Adipocyte (in vitro differentiated cells): ENCODE measurements around the gene SELENOF.
A peak's percentile ranks its signal among the peaks of the same experiment; 100 is the strongest.
"Not testable (repeated sequence)": the region's sequence is repeated elsewhere in the genome, so short reads cannot be mapped to it uniquely, and the experiment has no call there.

Experiments used
- DNase-seq: peaks from one replicate; pipeline ENCODE4 v3.0.0-alpha.2; 2015; ENCODE audit warnings: low read depth
- H3K27me3 ChIP-seq: replicated peaks from 2 replicates; pipeline ENCODE4 v1.7.0; 2013; ENCODE audit warnings: mild to moderate bottlenecking, low read length, moderate library complexity; ENCODE audit not compliant: control insufficient read depth, insufficient read depth
- H3K36me3 ChIP-seq: 2 replicates; pipeline ENCODE4 v1.7.0; 2013; ENCODE audit warnings: low read length, mild to moderate bottlenecking, moderate library complexity; ENCODE audit not compliant: control insufficient read depth, insufficient read depth, severe bottlenecking
- H3K4me1 ChIP-seq: 2 replicates; pipeline ENCODE4 v1.7.0; 2013; ENCODE audit warnings: mild to moderate bottlenecking, low read length, moderate library complexity; ENCODE audit not compliant: control insufficient read depth, insufficient read depth
- H3K4me3 ChIP-seq: 2 replicates; pipeline ENCODE4 v1.7.0; 2013; ENCODE audit warnings: mild to moderate bottlenecking, low read length, moderate library complexity
- H3K9ac ChIP-seq: 2 replicates; pipeline ENCODE4 v1.7.0; 2013; ENCODE audit warnings: mild to moderate bottlenecking, low read length, moderate library complexity
- H3K9me3 ChIP-seq: 2 replicates; pipeline ENCODE4 v1.7.0; 2013; ENCODE audit warnings: mild to moderate bottlenecking, low read length, moderate library complexity; ENCODE audit not compliant: control insufficient read depth

SELENOF gene

DNA sequence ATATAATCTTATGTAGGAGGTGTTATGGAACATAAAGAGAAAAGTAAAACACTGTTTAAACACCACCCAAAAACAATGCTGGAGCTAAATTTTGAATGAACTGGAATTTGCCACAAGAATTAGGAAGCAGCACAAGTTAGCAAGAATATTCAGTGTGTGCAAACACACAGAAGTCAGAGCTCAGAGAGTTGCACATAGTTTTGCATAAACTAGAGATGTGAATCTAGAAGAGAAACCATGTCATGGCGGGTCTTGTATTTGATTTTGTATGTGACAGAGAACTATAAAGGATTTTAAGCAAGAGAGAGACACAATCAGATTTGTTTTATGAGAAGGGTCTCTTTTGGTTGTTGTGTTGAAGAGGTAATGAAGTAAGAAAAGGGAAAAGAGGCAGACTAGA, 38.2 kb downstream of the SELENOF start:
- Histone ChIP-seq H3K27me3 (no peaks in the 10 kb centered on the region), H3K36me3 (peaks cover 57% of the 10 kb centered on the region), H3K4me1 (no peaks in the 10 kb centered on the region), H3K9me3 (no peaks in the 10 kb centered on the region), H3K9ac (no peak overlapping the region), H3K4me3 (no peak overlapping the region)
- DNase-seq: no peak

GRCh38 chr1:86872086-86872485, 41.8 kb downstream of the SELENOF start:
- Histone ChIP-seq H3K4me1 (peaks cover 17% of the 10 kb centered on the region), H3K9me3 (no peaks in the 10 kb centered on the region), H3K27me3 (no peaks in the 10 kb centered on the region), H3K4me3 (no peak overlapping the region), H3K36me3 (peaks cover 32% of the 10 kb centered on the region), H3K9ac (no peak overlapping the region)
- DNase-seq: peak; percentile 8

GRCh38 chr1:86871001-86871400, 42.9 kb downstream of the SELENOF start:
- Histone ChIP-seq H3K9me3 (no peaks in the 10 kb centered on the region), H3K9ac (no peak overlapping the region), H3K4me1 (peaks cover 26% of the 10 kb centered on the region), H3K4me3 (no peak overlapping the region), H3K36me3 (peaks cover 21% of the 10 kb centered on the region), H3K27me3 (no peaks in the 10 kb centered on the region)
- DNase-seq: no peak

GRCh38 chr1:86868477-86868876, 45.4 kb downstream of the SELENOF start:
- peaks cover 15% of the 10 kb centered on the region for H3K36me3 ChIP-seq
- peak overlapping the region; percentile 39 for H3K9ac ChIP-seq
- H3K9me3 ChIP-seq: no peaks in the 10 kb centered on the region

DNA sequence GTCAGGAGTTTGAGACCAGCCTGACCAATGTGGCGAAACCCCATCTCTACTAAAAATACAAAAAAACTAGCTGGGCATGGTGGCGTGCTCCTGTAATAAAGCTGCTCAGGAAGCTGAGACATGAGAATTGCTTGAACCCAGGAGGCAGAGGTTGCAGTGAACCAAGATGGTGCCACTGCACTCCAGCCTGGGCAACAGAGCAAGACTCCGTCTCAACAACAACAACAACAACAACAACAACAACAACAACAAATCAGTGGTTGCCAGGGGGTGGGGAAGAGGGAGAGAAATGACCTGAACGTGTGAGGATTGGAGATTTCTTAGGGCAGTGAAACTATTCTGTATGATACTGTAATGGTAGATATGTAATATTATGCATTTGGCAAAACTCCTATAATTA, 46.6 kb downstream of the SELENOF start:
- DNase-seq, H3K9ac ChIP-seq, H3K9me3 ChIP-seq, H3K4me3 ChIP-seq, H3K27me3 ChIP-seq: not testable (repeated sequence)
- Histone ChIP-seq H3K36me3 (peaks cover 21% of the 10 kb centered on the region), H3K4me1 (peaks cover 26% of the 10 kb centered on the region)

More at GRCh38 chr1:86868477-86868876, 45.4 kb downstream of the SELENOF start:
- peak; percentile 12 for DNase-seq
- Histone ChIP-seq H3K27me3 (no peaks in the 10 kb centered on the region), H3K4me1 (peaks cover 26% of the 10 kb centered on the region), H3K4me3 (no peak overlapping the region)

DNA sequence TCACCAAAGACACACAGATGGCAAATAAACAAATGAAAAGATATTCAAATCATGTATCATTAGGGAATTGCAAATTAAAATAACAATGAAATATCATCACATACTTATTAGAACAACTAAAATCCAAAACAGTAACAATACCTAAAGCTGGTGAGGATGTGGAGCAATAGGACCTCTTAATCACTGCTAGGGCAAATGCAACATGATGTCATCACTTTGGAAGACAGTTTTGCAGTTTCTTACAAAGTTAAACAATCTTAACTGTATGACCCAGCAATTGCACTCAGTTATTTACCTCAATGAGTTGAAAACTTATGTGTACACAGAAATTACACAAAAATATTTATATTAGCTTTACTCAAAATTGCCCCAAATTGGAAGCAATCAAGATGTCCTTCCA, 47.3 kb downstream of the SELENOF start:
- peak overlapping the region; percentile 25 for H3K9ac ChIP-seq
- no peaks in the 10 kb centered on the region for H3K9me3 ChIP-seq
- peaks cover 24% of the 10 kb centered on the region for H3K36me3 ChIP-seq
- peak; percentile 73 for DNase-seq
- H3K4me1 ChIP-seq: peaks cover 26% of the 10 kb centered on the region
- no peaks in the 10 kb centered on the region for H3K27me3 ChIP-seq
- no peak overlapping the region for H3K4me3 ChIP-seq

DNA sequence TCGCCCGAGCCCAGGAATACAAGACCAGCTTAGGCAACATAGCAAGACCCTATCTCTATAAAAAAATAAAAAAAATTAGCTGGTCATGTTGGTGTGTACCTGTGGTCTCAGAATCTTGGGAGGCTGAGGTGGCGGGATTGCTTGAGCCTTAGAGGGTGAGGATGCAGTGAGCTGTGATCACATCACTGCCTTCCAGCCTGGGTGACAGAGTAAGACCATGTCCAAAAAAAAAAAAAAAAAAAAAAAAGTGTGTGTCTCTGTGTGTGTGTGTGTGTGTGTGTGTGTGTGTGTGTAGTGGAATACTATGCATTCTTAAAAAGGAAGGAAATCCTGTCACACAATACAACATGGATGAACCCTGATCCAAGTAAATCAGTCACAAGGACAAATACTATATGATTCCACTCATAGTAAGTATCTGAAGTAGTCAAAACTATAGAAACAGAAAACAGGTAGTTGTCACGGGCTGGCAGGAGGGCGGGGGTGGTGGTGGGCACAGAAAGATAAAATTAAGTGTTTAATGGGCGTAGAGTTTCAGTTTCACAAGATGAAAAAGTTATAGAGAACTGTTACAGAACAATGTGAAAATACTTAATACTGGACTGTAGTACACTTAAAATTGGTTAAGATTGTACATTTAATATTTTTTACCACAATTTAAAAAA, 47.8 kb downstream of the SELENOF start:
- Histone ChIP-seq H3K4me1 (peaks cover 29% of the 10 kb centered on the region), H3K9ac (peak overlapping the region; percentile 25), H3K4me3 (no peak overlapping the region), H3K9me3 (no peaks in the 10 kb centered on the region), H3K27me3 (no peaks in the 10 kb centered on the region), H3K36me3 (peaks cover 24% of the 10 kb centered on the region)
- no peak for DNase-seq

- Histone ChIP-seq H3K4me1 (peaks cover 30% of the 10 kb centered on the region), H3K9me3 (no peaks in the 10 kb centered on the region), H3K27me3 (no peaks in the 10 kb centered on the region), H3K4me3 (no peak overlapping the region), H3K9ac (no peak overlapping the region), H3K36me3 (peaks cover 18% of the 10 kb centered on the region)
- DNase-seq: no peak
These were observed 51.0 kb downstream of the SELENOF start for GRCh38 chr1:86862920-86863319.

- Histone ChIP-seq H3K27me3 (no peaks in the 10 kb centered on the region), H3K4me3 (no peak overlapping the region), H3K9ac (no peak overlapping the region), H3K36me3 (peaks cover 18% of the 10 kb centered on the region), H3K9me3 (no peaks in the 10 kb centered on the region), H3K4me1 (peaks cover 19% of the 10 kb centered on the region)
- DNase-seq: no peak
These were observed 52.5 kb downstream of the SELENOF start for GRCh38 chr1:86861424-86861823.

DNA sequence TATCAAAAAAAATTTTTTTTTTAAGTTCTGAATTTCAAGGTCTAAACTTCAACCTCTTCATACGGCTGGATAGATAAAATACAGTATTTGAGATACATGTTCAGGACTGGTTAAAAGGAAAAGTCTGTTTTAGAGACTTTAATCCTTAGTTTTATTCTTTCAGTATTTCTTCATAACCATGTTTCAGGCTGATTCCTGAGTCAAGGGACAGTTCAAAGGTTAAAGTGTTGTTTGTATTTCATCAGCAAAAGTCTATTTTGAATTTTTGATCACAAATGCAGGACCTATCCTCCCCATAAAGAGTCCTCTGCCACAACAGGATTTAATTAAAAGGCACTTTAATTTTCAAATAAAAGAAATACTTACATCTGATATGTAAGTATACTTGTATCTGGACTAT, 53.5 kb downstream of the SELENOF start:
- Histone ChIP-seq H3K4me3 (no peak overlapping the region), H3K27me3 (no peaks in the 10 kb centered on the region), H3K36me3 (peaks cover 18% of the 10 kb centered on the region), H3K9ac (peak overlapping the region; percentile 28), H3K4me1 (peaks cover 17% of the 10 kb centered on the region), H3K9me3 (no peaks in the 10 kb centered on the region)
- DNase-seq: no peak

GRCh38 chr1:86860020-86860419, 53.9 kb downstream of the SELENOF start:
- DNase-seq: no peak
- H3K4me1 ChIP-seq: peaks cover 17% of the 10 kb centered on the region
- peaks cover 14% of the 10 kb centered on the region for H3K36me3 ChIP-seq
- H3K9ac ChIP-seq: peak overlapping the region; percentile 28
- no peaks in the 10 kb centered on the region for H3K9me3 ChIP-seq
- H3K27me3 ChIP-seq: no peaks in the 10 kb centered on the region
- no peak overlapping the region for H3K4me3 ChIP-seq
